HuH-7.5 (cell line): ENCODE measurements around the gene OR8J1.
"Not testable (repeated sequence)": the region's sequence is repeated elsewhere in the genome, so short reads cannot be mapped to it uniquely, and the experiment has no call there.

Experiments
- DNase-seq: peaks from one replicate; pipeline ENCODE4 v3.0.0; 2011; ENCODE audit warnings: low spot score

The OR8J1 gene

GRCh38 chr11:56353991-56354390, at the start of gene OR8J1:
TSS of gene OR8J1 (plus strand) at chr11:56354291. CDS start at chr11:56360247, 5,956 bp downstream.
- DNase-seq: no peak

- no peak for DNase-seq
Measured at GRCh38 chr11:56307836-56308235, 46.3 kb upstream of the OR8J1 start.

- DNase-seq: no peak
Measured at GRCh38 chr11:56314844-56315243, 39.2 kb upstream of the OR8J1 start, which contains the start of gene OR8K3. TSS of gene OR8K3 (plus strand) at chr11:56315144. CDS start at chr11:56318307, 3,163 bp downstream.

GRCh38 chr11:56331861-56332491, 22.1 kb upstream of the OR8J1 start:
- no peak for DNase-seq

- DNase-seq: no peak
Measured at GRCh38 chr11:56333156-56333555, 20.9 kb upstream of the OR8J1 start.

GRCh38 chr11:56340289-56340688, 13.8 kb upstream of the OR8J1 start:
- no peak for DNase-seq

GRCh38 chr11:56345739-56346138, 8.4 kb upstream of the OR8J1 start, which contains the start of gene OR8K1:
TSS of gene OR8K1 (plus strand) at chr11:56346039. CDS start at chr11:56346039, 0 bp downstream.
- DNase-seq: no peak

GRCh38 chr11:56375324-56375723, 21.2 kb downstream of the OR8J1 start, which contains the start of gene OR8U1:
TSS of gene OR8U1 (plus strand) at chr11:56375624. CDS start at chr11:56375624, 0 bp downstream.
- no peak for DNase-seq

GRCh38 chr11:56380120-56380519, 26.0 kb downstream of the OR8J1 start:
- DNase-seq: no peak

- no peak for DNase-seq
Measured at GRCh38 chr11:56394381-56394780, 40.3 kb downstream of the OR8J1 start.

- no peak for DNase-seq
Measured at GRCh38 chr11:56396047-56396446, 42.0 kb downstream of the OR8J1 start.

GRCh38 chr11:56401858-56402461, 47.9 kb downstream of the OR8J1 start:
- DNase-seq: not testable (repeated sequence)

GRCh38 chr11:56404393-56404792, 50.3 kb downstream of the OR8J1 start:
- no peak for DNase-seq

- no peak for DNase-seq
Measured at GRCh38 chr11:56410801-56411200, 56.7 kb downstream of the OR8J1 start.
